Activated gamma-delta T cell treated with Interleukin-2 at 50 U/mL for 16 hours (primary cell): ENCODE measurements around the gene SOX11.
"Not testable (repeated sequence)": the region's sequence is repeated elsewhere in the genome, so short reads cannot be mapped to it uniquely, and the experiment has no call there.

ENCODE experiments used
- DNase-seq: peaks from one replicate; pipeline ENCODE4 v3.0.0-alpha.2; 2020

The SOX11 gene

GRCh38 chr2:5691985-5692529 is at the start of gene SOX11:
Gene SOX11 (plus strand): TSS chr2:5692384. CDS start chr2:5692722, 338 bp downstream.
- no peak for DNase-seq

- not testable (repeated sequence) for DNase-seq
Observed at GRCh38 chr2:5652734-5653133, 39.5 kb upstream of the SOX11 start.

- DNase-seq: not testable (repeated sequence)
Observed at GRCh38 chr2:5653756-5654155, 38.4 kb upstream of the SOX11 start.

GRCh38 chr2:5657231-5657630 is 35.0 kb upstream of the SOX11 start:
- no peak for DNase-seq

GRCh38 chr2:5660591-5660990 is 31.6 kb upstream of the SOX11 start:
- DNase-seq: no peak

GRCh38 chr2:5661362-5661761 is 30.8 kb upstream of the SOX11 start:
- DNase-seq: no peak

GRCh38 chr2:5664278-5664681 is 27.9 kb upstream of the SOX11 start:
- DNase-seq: no peak

- no peak for DNase-seq
Observed at GRCh38 chr2:5665066-5665465, 27.1 kb upstream of the SOX11 start.

GRCh38 chr2:5666798-5667197 is 25.4 kb upstream of the SOX11 start:
- DNase-seq: no peak

- DNase-seq: not testable (repeated sequence)
Observed at GRCh38 chr2:5667655-5668054, 24.5 kb upstream of the SOX11 start.

- DNase-seq: no peak
Observed at GRCh38 chr2:5668682-5669250, 23.4 kb upstream of the SOX11 start.

GRCh38 chr2:5672749-5673144 is 19.4 kb upstream of the SOX11 start:
- DNase-seq: no peak

- no peak for DNase-seq
Observed at GRCh38 chr2:5673145-5674025, 18.8 kb upstream of the SOX11 start.

GRCh38 chr2:5674026-5674340 is 18.2 kb upstream of the SOX11 start:
- no peak for DNase-seq

GRCh38 chr2:5677133-5677532 is 15.1 kb upstream of the SOX11 start:
- no peak for DNase-seq

- no peak for DNase-seq
Observed at GRCh38 chr2:5683471-5683870, 8.7 kb upstream of the SOX11 start.

- no peak for DNase-seq
Observed at GRCh38 chr2:5685225-5685624, 7.0 kb upstream of the SOX11 start.

- no peak for DNase-seq
Observed at GRCh38 chr2:5686068-5686467, 6.1 kb upstream of the SOX11 start.

GRCh38 chr2:5686536-5686935 is 5.6 kb upstream of the SOX11 start:
- DNase-seq: no peak

- no peak for DNase-seq
Observed at GRCh38 chr2:5689750-5690149, 2.4 kb upstream of the SOX11 start.

GRCh38 chr2:5690286-5690685 is 1.9 kb upstream of the SOX11 start:
- no peak for DNase-seq

- no peak for DNase-seq
Observed at GRCh38 chr2:5690718-5691220, 1.4 kb upstream of the SOX11 start.

GRCh38 chr2:5691221-5691984 is 781 bp upstream of the SOX11 start:
- DNase-seq: no peak
